Astrocyte (in vitro differentiated cells and primary cell): ENCODE data around the gene MTFP1.

ENCODE experiments used
- CTCF ChIP-seq: IDR thresholded peaks from 2 replicates; pipeline ENCODE4 v1.5.1; 2011; ENCODE audit warnings: low read depth, mild to moderate bottlenecking, inconsistent platforms, low read length, moderate library complexity; ENCODE audit not compliant: insufficient read depth
- EZH2 ChIP-seq: IDR thresholded peaks from 2 replicates; pipeline ENCODE4 v1.6.1; 2012; ENCODE audit warnings: mild to moderate bottlenecking, low read length, inconsistent platforms; ENCODE audit not compliant: insufficient read depth

GRCh38 chr22:30423301-30423958 lies 2.1 kb upstream of the MTFP1 start:
- TF ChIP-seq CTCF (peak; percentile 4), EZH2 (no peak)
